HG02763 (cell line): Measurements from ENCODE around the gene BEGAIN.

Experiments used
- ATAC-seq: cut with Tn5 transposase; IDR thresholded peaks from one replicate; pipeline ENCODE4 v1.9.1; 2021; ENCODE audit warnings: mild to moderate bottlenecking, moderate library complexity; ENCODE audit not compliant: unreplicated experiment

Gene BEGAIN

DNA sequence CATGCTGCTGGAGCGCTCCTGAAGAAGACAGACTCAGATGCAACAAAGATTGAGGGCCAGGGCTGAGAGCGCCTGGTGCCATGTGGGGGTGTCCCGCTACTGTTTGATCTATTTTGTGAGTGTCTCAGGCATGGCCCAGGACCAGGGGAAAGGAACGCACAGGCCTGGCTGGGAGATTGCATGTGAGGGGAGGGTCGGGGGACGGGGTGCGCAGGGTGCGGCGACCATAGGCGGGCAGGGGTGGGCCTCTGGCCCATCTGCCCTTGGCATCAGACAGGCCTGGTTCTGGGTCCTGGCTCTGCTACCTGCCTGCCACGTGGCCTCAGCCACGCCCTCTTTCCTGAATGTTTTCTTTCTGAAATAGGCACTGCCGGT, 47.5 kb downstream of the BEGAIN start:
- no peak for ATAC-seq

DNA sequence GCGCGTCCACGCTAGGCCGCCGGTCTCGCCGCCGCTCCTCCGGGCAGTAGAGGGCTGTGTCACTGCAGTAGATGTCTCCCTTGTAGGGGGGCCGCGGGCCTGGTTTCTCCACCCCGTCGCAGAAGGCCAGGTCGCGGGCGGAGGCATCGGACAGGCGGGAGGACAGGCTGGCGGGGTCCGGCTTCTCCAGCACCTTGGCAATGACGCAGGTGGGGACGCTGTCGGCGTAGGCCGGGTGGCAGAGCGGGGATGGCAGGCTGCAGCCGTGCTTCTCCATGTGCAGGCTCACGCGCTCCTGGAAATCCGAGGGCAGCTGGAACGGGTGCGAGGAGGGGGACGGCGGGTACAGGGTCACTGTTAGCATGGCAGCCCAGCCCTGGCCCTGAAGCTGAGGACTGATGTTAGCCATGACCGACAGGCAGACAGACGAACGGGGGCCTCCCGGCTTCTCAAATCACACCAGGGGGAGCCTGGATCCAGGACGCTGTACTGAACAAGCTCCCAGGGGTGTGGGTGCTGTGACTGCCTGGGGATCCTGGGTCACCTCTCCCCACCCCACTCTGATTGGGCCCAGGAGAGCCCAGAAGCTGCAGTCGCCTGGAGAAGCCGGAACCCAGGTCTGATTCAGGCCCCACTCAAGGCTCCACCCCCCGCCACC, 48.1 kb downstream of the BEGAIN start:
- no peak for ATAC-seq

DNA sequence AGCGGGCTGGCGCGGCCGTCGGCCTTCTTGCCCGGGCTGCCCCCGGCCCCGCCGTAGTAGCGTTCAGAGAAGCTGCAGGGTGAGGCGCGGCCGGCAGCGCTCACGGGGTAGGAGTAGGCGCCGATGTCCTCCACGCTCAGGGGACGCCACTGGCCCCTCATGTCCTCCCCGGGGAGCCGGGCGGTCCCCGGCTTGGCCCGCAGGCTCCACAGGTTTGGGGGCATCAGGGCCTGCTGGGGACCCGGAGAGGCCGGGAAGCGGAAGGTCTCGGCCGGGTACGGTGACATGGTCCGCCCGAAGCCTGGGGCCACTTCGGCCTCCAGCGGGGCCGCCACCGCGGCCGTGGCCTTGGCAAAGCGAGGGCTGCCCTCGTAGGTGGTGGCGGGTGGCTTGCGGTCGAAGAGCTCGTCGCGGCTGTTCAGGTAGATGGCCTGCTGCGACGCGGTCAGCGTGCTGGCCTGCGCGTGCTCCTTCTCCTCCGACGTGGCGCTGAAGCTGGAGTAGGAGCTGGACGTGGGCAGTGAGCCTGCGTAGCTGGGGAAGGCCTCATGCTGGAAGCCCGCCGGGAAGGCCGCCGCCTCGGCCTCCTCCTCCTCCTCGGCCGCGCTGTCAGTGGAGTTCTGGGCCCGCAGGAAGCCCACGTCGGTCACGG, 48.7 kb downstream of the BEGAIN start:
- no peak for ATAC-seq

DNA sequence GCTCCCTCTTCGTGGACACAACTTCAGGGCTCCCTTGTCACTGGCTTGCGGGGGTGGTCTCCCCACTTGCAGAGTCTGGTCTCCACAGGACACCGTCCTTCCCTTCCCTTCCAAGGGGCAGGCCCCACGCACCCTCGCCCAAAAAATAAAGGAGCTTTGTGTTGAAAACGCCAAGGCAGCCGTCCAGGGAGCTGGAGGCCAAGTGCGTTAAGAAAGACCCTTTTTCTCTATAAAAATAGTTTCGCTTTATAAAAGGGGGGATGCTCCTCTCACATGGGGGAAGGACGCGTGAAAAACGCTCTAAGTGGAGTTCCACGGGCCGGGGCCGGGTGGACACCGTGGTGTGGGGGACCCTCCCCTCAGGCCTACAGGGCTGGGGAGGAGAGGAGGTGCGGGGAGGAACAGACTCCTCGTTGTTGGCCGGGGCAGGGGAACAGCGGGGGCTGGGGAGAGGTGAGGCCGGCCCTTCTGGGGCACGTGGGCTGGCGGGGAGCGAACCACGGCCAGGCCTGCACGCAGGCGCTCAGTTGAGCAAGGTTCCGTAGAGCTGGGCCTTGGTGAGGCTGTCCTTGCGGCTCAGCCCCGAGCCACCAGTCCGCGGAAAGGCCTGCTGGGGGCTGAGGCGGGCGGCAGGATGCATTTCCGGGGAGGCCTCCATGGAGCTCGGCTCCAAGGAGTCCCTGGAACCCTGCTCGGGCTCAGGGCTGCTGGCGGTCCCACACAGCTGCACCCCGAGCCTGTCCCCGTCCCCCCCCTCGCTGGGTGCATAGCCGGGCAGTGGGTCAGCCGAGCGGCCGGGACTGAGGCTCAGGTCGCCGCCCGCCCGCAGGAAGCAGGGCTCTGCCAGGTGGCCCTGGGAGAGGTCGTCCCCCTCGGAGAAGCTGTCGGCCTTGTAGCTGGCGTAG, 49.5 kb downstream of the BEGAIN start:
- ATAC-seq = no peak

DNA sequence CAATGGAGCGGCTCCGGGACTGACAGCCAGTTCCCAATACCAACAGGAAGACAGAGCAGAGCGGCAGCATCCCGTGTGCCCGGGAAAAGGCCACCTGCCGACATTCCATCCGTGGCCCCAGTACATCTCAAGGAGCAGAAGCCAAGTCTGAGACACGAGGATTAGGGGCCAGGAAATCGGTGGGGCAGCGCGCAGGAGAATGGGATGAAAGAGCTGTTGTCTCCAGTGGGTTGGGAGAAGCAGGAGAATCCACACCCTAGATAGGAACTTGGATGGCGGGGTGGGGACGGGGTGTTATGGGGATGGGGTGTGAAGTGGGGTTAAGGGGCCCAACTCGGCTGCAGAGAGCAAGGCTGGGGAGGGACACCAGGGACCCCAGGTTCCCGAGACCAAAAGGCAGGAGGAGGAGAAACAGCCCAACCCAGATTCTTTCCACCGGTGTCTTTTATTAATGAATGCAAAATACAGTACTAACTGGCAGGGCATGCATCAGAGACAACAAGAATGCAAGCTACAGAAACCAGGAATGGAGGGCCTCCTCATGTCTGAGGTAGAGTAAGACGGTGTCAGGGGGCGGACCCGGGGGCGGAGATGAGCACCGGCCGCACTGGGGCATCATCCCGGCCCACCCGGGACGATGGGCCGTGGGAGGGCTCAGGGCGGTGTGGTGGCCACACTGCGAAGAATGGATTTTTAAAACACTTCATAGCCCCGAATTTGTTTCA, 50.3 kb downstream of the BEGAIN start:
- ATAC-seq = no peak

DNA sequence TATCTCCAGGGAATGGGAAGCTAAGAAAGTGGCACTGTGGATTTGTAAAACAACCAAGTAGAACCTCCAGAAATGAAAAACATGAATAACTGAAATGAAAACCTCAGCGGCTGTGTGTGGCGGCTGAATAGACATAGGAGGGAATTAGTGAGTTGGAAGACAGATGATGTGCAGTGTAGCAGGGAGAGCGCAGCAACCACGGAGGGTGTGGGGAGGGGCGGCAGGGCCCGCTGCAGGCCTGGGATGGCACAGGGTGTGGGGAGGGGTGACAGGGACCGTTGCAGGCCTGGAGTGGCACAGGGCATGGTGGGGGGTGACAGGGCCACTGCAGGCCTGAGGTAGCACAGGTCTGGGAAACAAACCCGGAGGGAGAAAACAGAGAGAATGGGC, 51.1 kb downstream of the BEGAIN start:
- no peak for ATAC-seq

DNA sequence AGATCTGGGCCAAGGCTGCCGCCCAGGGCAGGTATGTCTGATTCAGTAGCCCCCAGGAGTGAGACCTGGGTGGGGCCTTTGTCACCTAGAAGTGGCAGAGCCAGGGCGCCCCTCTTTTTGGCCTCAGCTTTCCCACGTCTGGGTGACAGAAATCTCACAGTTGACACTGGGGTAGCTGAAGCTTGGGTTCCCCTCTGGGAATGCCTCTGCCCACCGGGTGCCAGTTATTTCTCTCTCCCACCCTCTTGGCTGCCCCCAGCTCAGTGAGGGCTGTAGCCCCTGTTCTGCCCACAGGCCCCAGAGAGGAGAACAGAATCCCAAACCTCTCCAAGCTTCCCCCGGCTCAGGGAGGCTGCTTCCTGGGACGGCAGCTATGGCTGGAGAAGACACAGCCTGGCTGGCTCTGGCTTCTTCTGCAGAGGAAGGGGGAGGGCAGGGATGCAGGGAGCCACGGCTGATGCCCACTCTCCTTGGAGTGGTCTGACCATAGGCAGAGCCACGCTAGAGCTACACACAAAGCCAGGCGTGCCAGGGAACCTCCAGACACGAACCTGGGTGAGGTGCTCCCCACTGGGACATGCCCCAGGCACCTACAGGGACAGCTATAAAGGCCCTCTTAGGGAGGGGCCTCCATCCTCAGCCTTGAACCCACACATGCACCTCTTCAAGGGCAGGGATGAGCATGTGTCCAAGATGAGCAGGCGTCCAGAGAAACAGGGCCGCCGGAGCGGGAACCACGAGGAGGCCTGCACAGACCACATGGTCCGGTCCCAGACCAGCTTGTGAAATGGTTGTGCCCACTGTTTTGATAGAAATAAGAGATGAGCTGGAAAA, 51.7 kb downstream of the BEGAIN start:
- ATAC-seq = no peak

DNA sequence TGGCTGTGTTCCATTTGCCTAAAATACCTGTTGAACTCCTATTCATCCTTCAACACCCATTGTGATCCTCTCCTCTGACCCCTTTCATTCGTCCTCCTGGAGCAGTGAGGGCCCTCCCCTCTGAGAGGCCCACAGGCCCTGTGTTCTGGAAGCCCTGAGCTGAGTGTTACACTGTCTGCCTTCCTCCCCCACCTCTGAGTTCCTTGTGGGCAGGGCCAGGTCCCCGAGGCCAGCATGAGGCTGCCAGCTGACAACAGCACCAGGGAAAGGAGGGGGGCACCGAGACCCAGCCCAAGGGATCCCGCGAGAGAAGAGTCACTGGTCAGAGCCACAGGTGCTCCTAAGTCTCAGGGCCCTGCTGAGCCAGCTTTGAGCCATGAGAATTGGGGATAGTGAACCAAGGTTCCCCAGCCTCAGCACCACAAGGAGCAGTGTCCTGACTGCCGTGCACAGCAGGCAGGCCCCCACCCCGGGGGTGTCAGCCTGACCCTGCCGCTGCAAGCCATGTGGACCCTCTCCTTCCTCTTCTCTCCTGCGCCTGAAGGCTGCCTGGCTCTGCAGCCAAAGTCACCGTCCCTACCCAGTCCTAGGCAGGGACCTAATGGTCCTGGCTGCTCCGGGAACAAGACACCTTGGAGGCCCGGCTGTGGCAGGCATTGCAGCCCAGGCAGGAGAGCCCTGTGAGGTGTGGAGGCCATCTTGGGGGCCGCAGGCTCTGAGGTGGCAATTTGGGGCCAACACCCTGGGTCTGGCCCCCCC, 52.5 kb downstream of the BEGAIN start:
- no peak for ATAC-seq

DNA sequence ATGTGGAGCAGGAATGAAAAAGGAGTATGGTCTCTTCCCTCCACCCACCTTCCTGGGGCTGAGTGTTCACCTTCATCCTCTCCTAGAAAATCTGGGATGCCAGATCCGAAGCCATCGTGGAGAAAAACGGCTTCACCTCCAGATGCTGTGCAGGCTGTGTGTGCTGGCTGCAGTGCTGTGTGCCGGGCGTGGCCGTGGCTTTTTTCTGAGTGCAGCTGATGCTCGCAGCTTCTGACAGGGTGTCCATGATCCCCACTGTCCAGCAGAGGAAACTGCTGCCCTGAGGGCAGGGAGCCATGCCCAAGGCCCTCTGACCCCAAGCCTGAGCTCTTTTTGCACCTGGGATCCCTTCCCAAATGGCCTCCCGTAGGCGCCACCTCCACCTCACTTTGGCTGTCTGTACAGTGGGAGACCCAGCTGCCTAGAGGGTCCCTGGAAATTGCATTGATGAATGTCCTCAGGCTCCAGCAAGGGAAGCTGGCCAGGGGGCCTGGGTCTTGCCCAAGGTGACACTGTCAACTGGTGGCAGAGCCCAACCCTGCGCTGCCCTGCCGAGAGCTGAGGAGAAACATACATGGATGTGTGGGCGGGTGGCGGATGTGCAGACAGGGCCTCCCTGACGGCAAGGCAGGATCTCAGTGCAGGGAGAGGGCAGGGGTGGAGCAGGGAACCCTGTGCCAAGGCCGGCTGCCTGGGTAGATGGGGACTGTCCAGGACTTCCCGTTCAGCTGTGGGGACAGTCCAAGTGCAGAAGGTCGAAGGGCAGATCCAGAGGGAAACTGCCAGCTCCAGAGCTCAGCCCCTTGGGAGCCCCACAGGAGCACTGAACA, 53.3 kb downstream of the BEGAIN start:
- no peak for ATAC-seq

DNA sequence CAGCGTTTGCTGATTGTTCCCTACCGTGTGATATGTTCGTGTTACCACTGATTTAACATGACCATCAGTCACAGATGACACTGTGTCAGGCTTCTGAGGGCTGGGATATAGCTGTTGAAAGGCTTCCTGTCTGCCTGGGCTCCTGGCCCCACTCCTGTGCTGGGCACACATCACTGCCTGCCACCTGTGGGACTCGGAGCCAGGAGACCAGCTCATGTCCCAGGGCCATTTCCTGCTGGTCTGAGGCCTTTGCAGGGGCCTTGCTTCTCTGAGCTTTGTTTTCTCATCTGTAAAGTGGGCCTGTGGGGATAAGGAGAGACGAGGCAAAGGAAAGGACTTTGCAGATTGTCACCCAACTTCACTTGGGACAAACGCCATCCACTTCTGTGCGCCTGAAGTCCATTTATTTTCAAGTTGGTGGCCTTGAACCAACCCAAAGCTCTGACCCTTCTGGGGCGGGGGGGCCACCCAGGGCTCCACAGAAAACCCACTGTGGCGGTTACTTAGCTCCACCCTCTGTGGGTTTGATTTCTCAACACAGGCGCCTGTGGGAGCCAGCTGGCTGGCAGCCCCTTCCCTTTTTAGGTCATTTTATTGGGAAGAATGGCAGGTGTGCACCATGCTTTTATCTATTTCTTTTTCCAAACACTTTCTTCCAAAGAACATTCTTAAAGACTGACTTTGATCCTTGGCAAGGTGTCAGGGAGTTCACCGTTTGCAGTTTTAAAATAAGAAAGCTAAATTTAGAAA, 54.1 kb downstream of the BEGAIN start:
- ATAC-seq = no peak

DNA sequence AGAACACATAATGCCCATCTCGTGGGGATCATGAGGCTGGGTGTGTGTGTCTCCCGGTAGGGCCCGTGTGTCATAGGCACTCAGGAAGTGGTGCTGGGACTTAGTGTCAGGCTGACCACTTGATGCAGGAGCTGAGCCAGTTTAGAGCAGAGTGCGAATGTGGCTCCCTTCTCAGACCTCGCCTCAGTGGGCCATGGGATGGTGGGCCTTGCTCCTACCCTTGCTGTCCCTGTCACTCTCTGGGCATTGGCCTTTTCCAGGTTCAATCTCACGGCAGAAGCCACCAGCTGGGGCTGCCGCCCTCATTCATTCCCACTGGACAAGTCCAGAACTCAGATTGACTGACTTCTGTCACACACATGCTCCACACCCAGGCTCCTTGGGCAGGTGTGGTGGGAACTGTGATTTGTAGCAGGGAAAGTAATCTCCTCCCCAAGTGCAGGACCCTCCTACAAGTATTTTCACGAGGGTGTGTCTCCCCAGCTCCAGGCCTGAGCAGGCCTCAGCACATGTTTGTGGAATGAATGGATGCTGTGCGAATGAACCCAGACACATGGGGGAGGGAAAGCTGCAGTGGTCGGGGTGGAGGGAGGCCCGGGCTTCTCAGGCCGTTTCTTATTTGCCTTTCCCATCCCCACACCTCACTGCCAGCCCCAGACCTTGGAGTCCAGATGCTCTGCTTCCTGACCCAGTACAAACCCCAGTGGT, 54.9 kb downstream of the BEGAIN start:
- no peak for ATAC-seq

DNA sequence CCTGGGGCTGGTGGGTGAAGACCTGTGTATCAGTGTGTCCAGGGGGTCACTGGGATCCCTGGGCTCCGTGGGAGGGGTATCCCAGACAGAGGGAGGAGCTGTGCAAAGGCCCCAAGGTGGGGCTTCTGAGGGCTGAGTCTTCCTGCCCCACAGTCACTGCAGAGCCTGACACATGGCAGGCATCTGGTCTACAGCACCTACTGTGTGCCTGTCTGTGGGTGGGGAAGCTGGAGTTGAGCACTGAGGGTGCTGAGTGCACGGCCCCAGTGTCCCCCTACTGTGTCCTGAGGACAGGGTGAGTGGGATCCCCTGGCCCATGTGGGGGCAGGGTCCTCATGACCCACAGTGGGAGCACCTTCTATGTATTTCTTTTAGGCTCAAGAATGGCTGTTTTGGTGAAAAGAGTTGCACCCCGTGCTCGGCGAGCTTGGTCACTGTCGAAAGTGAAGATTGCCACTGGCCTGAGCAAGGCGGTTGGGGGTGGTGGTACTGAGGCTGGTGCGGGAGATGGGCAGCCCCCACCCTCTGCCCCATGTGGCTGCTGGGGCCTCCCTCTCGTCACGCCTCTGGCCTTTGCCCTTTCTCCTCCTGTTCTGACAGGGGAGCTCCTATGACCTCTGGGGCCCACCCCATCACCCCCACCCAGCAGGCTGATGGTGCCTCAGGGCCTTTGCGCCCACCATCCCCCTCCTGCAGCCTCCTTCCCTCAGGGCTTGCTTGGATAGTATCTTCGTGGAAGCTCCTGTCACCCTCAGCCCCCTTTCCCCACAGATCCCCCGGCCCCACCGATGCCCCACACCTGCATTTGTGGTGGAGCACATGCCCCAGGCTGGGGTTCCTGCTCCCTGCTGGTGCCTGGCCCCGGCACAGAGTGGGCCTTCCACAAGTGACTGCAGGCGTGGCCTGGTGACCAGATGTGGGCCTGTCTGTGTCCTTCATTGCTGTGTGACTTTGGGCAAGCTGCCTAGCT, 55.8 kb downstream of the BEGAIN start:
- no peak for ATAC-seq

DNA sequence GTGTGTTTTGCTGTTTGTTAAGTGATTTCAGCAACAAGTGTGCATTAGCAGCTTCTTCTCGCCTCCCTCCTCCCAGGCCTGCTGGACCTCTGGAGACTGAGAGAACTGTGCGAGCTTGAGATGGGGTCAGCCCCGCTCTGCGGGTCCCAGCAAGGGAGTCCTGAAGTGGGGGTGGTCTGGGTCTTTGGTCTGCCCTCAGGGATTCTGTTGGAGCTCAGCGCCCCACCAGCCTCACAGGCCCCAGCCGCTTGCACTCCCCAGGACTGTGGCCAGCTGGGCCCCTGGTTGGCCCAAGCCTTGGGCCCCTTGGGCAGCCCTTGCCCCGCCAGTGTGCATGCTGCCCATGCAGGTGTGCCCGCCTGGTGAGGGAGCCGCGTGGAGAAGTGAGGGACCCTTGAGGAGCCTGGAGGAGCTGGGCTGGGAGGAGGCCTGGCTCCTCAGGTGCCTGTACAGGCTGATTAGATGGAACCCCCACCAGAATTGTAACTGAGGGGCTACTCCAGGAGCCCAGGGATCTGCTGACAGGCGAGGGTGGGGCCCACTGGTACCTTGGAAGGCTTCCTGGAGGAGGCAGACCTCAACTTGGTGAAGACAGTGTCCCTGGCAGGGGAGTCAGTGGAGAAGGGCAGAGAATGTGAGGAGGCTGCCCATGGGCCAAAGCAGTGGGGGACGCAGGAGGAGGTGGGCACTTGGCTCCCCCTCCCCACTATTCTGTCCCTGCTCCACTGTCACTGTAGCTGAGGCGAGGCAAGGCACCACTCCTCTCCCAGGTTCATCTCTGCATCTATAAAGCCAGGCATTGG, 56.7 kb downstream of the BEGAIN start:
- ATAC-seq = no peak

DNA sequence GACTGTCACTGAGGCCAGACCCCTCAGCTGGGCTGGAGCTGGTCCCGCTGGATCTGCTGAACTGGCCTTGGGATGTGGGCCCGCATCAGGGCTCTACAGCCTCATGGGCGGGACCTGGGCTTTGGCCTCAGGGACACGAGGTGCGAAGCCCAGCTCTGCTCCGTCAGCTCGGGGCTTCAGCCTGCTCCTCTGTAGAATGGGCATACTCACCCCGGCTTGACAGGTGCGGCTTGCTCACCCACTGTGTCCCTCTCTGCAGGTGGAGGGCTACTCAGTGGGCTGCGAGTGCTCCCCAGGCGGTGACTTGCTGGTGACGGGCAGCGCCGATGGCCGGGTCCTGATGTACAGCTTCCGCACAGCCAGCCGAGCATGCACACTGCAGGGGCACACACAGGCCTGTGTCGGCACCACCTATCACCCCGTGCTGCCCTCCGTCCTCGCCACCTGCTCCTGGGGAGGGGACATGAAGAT, 57.6 kb downstream of the BEGAIN start:
- no peak for ATAC-seq

DNA sequence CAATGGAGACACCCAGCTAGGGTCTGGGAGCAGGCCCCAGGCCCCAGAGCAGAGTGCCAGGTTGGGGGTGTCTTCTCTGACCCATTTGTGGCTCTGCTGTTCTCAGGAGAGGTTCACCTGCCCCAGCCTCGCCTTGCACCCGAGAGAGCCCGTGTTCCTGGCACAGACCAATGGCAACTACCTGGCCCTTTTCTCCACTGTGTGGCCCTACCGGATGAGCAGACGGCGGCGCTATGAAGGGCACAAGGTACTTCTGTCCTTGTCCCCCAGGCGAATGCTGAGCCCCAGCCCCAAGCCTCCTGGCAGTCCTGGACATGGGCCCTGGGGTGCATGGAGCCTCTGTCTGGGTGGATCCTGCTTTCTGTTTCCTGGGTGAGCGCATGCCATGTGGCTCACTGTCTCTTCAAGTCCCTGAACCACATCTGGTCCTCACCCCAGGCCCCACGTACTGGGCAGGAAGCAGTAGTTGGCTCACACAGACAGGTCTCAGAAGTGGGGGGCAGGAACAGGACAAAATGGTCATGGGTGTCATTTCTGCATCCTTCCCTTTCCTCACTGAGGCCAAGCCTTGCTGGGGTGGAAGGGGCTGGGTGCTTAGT, 58.2 kb downstream of the BEGAIN start:
- ATAC-seq = no peak
